Measurements from ENCODE around the gene CRB2. TPM values are rescaled to one million over a fixed set of nuclear protein-coding genes. Genes with fewer than 3 reads are reported as not detected.
"Not testable (repeated sequence)": the region's sequence is repeated elsewhere in the genome, so short reads cannot be mapped to it uniquely, and the experiment has no call there.

CRB2 gene
- total RNA-seq, 2 donors from 2014 or later, result 0.06 to 0.45 TPM

- Mint-ChIP-seq H3K27ac (peak overlapping the region; percentile 77), H3K36me3 (ENCODE audit: low read depth) (no peaks in the 10 kb centered on the region), H3K27me3 (no peaks in the 10 kb centered on the region), H3K4me1 (peaks cover 31% of the 10 kb centered on the region), H3K9me3 (peaks cover 3% of the 10 kb centered on the region), H3K4me3 (peak overlapping the region; percentile 82)
- ATAC-seq (replicated peaks), result peak; percentile 88
These were observed 33.5 kb upstream of the CRB2 start for GRCh38 chr9:123322273-123323195.

- Mint-ChIP-seq H3K4me3 (peak overlapping the region; percentile 82), H3K9me3 (peaks cover 3% of the 10 kb centered on the region), H3K27ac (peak overlapping the region; percentile 77), H3K27me3 (no peaks in the 10 kb centered on the region), H3K4me1 (peaks cover 28% of the 10 kb centered on the region), H3K36me3 (ENCODE audit: low read depth) (no peaks in the 10 kb centered on the region)
- ATAC-seq (replicated peaks), result no peak
These were observed 32.6 kb upstream of the CRB2 start for GRCh38 chr9:123323196-123324013.

- Mint-ChIP-seq H3K36me3 (ENCODE audit: low read depth) (no peaks in the 10 kb centered on the region), H3K4me1 (peaks cover 23% of the 10 kb centered on the region), H3K4me3 (no peak overlapping the region), H3K9me3 (peaks cover 3% of the 10 kb centered on the region), H3K27ac (peak overlapping the region; percentile 28), H3K27me3 (no peaks in the 10 kb centered on the region)
- ATAC-seq (replicated peaks), result no peak
These were observed 31.2 kb upstream of the CRB2 start for GRCh38 chr9:123324767-123325183.

GRCh38 chr9:123326187-123326586, 29.8 kb upstream of the CRB2 start:
- peak overlapping the region; percentile 28 for H3K27ac Mint-ChIP-seq
- no peak overlapping the region for H3K4me3 Mint-ChIP-seq
- H3K4me1 Mint-ChIP-seq, result peaks cover 18% of the 10 kb centered on the region

DNA sequence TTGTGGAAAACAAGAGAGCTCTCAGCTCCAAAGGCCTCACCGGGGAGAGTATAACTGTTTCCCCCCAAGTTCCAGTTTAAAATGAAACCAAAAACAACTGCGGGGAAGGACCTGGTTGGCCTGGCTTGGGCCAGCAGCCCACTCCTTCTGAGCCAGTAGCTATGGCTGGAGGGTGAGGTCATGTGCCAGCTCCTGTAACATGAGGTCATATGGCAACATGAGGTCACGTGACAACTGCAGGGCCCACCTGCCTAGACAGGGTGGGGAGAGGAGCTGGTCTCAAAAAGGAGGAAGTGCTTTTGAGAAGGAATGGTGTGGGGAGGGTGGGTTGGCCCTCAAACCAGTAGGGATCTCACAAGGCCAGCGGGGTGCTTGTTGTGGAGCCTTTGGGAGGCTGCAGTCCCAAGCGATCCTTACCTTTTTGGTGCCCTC, 29.3 kb upstream of the CRB2 start:
- ATAC-seq (replicated peaks), result no peak
- no peaks in the 10 kb centered on the region for H3K36me3 Mint-ChIP-seq (ENCODE audit: low read depth)
- no peak overlapping the region for H3K4me3 Mint-ChIP-seq
- no peaks in the 10 kb centered on the region for H3K27me3 Mint-ChIP-seq
- H3K9me3 Mint-ChIP-seq, result peaks cover 3% of the 10 kb centered on the region
- no peak overlapping the region for H3K27ac Mint-ChIP-seq
- peaks cover 15% of the 10 kb centered on the region for H3K4me1 Mint-ChIP-seq

More at GRCh38 chr9:123326187-123326586, 29.8 kb upstream of the CRB2 start:
- Mint-ChIP-seq H3K36me3 (ENCODE audit: low read depth) (no peaks in the 10 kb centered on the region), H3K27me3 (no peaks in the 10 kb centered on the region), H3K9me3 (peaks cover 3% of the 10 kb centered on the region)
- no peak for ATAC-seq (replicated peaks)

DNA sequence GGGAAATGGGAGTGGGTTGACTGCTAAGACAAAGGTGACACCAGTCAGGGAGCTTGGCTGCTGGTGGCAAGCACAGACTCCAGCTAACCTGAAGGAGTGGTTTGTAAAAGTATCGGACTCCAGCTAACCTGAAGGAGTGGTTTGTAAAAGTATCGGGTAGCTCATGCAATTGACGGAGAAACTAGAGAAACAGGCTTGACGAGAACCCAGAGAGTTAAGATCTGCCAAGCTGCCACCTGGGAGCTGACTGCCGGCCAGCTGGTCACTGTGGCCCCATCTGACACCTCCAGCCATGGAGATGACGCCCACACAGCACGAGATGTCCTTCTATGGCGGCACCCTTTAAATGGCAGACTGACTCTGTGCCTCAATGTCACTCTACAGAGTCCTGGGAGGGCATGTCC, 28.3 kb upstream of the CRB2 start:
- H3K27ac Mint-ChIP-seq, result no peak overlapping the region
- no peak overlapping the region for H3K4me3 Mint-ChIP-seq
- H3K36me3 Mint-ChIP-seq (ENCODE audit: low read depth), result no peaks in the 10 kb centered on the region
- ATAC-seq (replicated peaks), result no peak
- H3K4me1 Mint-ChIP-seq, result peaks cover 10% of the 10 kb centered on the region
- no peaks in the 10 kb centered on the region for H3K27me3 Mint-ChIP-seq
- no peaks in the 10 kb centered on the region for H3K9me3 Mint-ChIP-seq

DNA sequence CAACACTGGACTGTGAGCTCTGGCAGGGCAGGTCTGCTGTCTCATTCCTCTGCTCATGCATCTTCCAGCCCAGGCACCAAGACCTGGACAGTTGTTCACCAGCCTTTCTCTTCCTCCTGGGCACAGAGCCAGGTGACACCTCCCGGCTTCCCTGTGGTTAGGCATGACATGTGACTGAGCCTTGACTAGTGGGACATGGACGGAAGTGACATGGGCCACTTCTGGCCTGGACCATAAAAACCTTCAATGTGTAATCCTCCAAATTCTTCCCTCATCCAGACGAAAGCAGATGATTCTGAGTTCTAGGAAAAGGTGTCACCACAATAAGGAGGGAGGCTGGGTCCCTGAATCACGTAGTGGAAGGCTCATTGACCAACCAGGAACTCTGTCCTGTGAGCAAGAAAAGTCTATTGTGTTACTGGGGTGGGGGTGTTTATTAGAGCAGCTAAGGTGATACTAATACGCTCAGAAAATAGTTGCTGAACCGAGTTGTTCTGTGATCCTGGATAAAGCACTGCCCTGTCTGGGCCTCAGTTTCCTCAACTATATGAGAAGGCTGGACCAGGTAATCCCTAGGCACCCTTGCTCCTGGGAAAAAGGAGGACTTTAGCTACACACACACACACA, 26.6 kb upstream of the CRB2 start:
- ATAC-seq (replicated peaks), result peak; percentile 81
- Mint-ChIP-seq H3K27ac (no peak overlapping the region), H3K36me3 (ENCODE audit: low read depth) (no peaks in the 10 kb centered on the region), H3K27me3 (no peaks in the 10 kb centered on the region), H3K9me3 (no peaks in the 10 kb centered on the region), H3K4me1 (peaks cover 10% of the 10 kb centered on the region), H3K4me3 (no peak overlapping the region)

DNA sequence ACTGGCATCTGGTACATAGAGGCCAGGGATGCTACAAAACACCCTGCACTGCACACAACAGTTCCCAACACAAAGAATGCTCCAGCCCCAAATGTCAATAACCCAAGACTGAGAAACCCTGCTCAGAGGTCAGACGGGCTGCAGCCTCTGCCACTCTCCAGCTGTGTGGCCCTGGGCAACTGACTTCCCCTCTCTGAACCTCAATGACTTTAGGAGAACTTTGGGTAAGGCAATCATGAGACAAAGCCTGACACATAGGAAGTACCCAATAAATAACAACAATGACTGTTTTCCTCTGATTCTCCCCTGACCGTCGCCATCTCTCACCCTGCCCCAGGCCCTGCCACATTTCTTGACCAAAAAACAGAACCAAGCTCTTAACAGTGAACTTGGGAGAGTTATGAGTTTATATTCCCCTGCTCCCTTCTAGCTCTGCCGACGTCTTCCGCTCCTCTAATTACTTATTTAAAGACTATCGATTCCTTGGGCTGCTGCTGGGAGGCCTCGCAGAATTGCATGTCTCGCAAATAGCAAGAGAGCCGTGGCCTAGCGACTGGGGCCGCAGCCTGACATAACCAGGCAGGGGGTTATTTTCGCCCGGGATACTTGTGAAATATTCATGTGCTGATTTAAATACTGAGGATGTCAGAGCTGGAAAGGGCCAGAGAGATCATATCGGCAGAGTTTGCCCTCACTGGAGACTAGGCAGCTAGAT, 24.5 kb upstream of the CRB2 start:
- Mint-ChIP-seq H3K27me3 (no peaks in the 10 kb centered on the region), H3K27ac (no peak overlapping the region), H3K4me1 (peaks cover 10% of the 10 kb centered on the region)

DNA sequence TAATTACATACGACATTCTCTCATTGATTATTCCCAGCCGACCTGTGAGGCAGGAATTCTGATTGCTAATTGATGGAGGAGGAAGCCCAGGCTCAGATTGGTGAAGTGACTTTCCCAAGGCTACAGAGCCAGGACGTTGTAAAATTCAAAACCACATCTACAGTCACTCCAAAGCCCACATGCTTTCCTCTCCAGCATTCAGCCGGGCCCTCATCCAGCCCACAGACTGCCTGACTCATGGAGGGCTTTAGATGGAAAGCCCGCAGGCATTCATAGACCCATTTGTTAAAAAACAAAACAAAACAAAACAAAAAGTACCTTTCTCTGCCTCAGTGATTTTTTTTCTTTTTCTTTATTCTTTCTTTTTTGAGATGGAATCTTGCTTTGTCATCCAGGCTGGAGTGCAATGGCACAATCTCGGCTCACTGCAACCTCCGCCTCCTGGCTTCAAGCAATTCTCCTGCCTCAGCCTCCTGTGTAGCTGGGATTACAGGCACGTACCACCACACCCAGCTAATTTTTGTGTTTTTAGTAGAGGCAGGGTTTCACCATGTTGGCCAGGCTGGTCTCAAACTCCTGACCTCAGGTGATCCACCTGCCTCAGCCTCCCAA, 22.8 kb upstream of the CRB2 start:
- not testable (repeated sequence) for H3K9me3 Mint-ChIP-seq; H3K4me1 Mint-ChIP-seq; H3K27me3 Mint-ChIP-seq; H3K36me3 Mint-ChIP-seq (ENCODE audit: low read depth)
- ATAC-seq (replicated peaks), result peak; percentile 65
- Mint-ChIP-seq H3K4me3 (peak overlapping the region; percentile 42), H3K27ac (peak overlapping the region; percentile 44)

More for the DNA sequence above, 24.5 kb upstream of the CRB2 start:
- no peak overlapping the region for H3K4me3 Mint-ChIP-seq
- H3K9me3 Mint-ChIP-seq, result no peaks in the 10 kb centered on the region
- ATAC-seq (replicated peaks), result no peak
- H3K36me3 Mint-ChIP-seq (ENCODE audit: low read depth), result no peaks in the 10 kb centered on the region

DNA sequence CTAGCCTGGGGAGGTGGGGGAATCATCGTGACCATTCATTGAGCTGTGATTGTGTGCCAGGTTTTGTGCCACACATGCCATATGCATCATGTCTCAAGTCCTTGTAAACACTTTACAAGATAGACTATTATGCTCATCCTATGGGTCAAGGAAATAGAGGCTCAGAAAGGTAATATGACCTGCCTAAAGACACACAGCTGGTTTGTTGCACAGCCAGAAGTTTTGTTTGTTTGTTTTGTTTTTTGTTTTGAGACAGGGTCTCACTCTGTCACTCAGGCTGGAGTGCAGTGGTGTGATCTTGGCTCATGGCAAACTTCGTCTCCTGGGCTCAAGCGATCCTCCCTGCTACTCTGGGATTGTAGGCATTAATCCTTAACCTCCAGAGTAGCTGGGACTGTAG, 21.4 kb upstream of the CRB2 start:
- no peak overlapping the region for H3K4me3 Mint-ChIP-seq

GRCh38 chr9:123335193-123335985, 20.6 kb upstream of the CRB2 start:
- H3K27ac Mint-ChIP-seq, result no peak overlapping the region
- peaks cover 12% of the 10 kb centered on the region for H3K36me3 Mint-ChIP-seq (ENCODE audit: low read depth)
- ATAC-seq (replicated peaks), result no peak
- H3K9me3 Mint-ChIP-seq, result no peaks in the 10 kb centered on the region
- H3K27me3 Mint-ChIP-seq, result no peaks in the 10 kb centered on the region
- H3K4me1 Mint-ChIP-seq, result peaks cover 28% of the 10 kb centered on the region
- no peak overlapping the region for H3K4me3 Mint-ChIP-seq

More for the DNA sequence above, 21.4 kb upstream of the CRB2 start:
- Mint-ChIP-seq H3K9me3 (no peaks in the 10 kb centered on the region), H3K36me3 (ENCODE audit: low read depth) (peaks cover 6% of the 10 kb centered on the region), H3K4me1 (peaks cover 20% of the 10 kb centered on the region), H3K27ac (no peak overlapping the region), H3K27me3 (no peaks in the 10 kb centered on the region)
- ATAC-seq (replicated peaks), result no peak

DNA sequence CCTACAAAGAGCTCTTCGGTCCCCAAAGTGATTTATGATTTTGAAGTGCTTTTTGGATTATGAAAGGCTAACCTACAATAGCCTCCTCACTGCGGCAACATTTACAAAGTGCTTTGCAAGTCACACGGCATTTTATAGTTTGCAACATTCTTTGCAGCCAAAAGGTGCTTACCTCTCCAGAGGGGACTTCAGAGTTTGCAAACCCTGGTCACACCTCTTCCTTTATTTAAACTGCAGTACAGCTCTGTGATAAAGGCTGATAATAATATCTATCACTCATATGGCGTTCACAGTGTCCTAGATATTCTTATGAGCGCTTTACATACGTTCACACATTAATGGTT, 20.0 kb upstream of the CRB2 start:
- H3K4me1 Mint-ChIP-seq, result peaks cover 29% of the 10 kb centered on the region
- no peak overlapping the region for H3K27ac Mint-ChIP-seq
- H3K4me3 Mint-ChIP-seq, result no peak overlapping the region
- no peaks in the 10 kb centered on the region for H3K9me3 Mint-ChIP-seq
- ATAC-seq (replicated peaks), result no peak
- no peaks in the 10 kb centered on the region for H3K27me3 Mint-ChIP-seq
- peaks cover 12% of the 10 kb centered on the region for H3K36me3 Mint-ChIP-seq (ENCODE audit: low read depth)

GRCh38 chr9:123336449-123336848, 19.5 kb upstream of the CRB2 start:
- no peak for ATAC-seq (replicated peaks)
- Mint-ChIP-seq H3K9me3 (no peaks in the 10 kb centered on the region), H3K27ac (no peak overlapping the region), H3K36me3 (ENCODE audit: low read depth) (peaks cover 12% of the 10 kb centered on the region), H3K4me3 (no peak overlapping the region), H3K4me1 (peaks cover 33% of the 10 kb centered on the region), H3K27me3 (no peaks in the 10 kb centered on the region)
